GM18502 (cell line): ENCODE measurements around the gene RNF150.
"Not testable (repeated sequence)": the region's sequence is repeated elsewhere in the genome, so short reads cannot be mapped to it uniquely, and the experiment has no call there.

Experiments used
- ATAC-seq: cut with Tn5 transposase; IDR thresholded peaks from one replicate; pipeline ENCODE4 v1.9.1; 2021; ENCODE audit warnings: mild to moderate bottlenecking; ENCODE audit not compliant: unreplicated experiment, poor library complexity

The RNF150 gene

DNA sequence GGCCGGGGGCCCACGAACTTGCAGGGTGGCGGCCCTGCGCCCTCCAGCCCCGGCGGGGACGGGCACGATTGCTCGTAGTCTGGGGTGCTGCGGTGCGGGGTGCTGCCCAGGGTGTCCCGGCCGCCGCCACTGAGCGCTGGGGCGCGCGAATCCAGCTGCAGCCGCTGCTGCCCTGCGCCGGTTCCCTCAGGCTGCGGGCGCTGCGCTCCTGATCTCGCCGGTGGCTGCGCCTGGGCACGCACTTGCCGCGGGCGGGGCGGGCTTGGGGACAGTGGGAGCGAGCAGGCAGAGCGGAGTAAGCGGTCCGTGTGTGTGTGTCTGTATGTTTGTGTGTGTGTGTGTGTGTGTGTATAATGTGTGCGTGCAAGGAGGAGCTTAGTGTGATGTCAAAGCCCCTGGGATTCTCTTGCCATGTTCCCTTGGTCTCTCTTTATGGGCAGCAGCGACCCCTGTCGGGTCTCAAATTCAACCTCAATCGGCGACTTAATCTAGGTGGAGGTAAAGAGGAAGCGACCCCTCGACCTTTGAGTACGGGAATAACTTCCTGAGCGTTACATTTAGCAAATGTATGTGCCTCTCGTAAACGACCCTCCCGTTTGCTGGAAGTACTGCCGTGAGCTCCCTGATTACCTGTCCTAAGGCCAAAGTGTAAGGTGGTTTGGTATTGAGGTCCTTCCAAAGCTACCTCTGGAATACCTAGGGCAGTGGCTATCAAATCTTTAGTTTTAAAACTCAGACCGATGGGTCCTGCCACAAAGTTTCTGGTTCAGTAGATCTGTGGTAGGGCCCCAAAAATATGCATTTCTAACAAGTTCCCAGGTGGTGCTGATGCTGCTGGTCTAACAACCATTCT lies at the start of gene RNF150:
Gene RNF150, minus strand, starts transcription at position 324 of the 853 bp plus-strand sequence.
- ATAC-seq: peak; percentile 75

DNA sequence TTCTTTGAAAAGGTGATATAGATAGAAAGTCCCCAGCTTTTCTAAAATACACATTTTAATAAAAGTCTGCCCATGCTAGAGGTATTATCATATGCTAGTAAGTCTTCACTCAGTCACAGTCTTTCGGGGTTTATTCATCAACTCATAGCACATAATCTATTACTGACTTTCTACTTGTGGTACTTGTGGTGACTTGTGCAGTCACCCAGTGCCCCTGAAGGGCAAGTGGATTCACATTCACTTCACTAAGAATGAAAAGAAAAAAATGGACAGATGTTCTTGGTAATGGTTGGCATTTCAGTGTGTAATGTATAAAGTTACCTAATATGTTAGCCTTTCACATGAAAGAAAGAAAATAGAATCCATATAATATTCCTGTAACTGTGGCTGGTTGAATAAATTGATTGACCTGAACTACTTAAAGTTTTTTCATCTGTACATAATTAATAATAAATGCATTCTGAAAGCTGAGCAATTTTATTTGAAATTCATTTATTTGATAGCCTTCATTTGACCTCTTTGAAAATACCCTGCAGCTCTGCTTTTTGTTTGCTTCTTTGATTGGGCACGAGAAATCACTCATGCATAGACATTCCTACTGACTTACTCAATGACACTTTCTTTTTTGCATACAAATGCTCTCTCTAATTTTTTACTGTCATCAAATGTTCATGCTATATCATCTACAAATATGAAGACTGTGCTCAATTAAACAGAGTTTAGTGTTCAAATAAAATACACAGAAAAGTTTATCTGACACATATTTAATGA lies 47.9 kb upstream of the RNF150 start:
- ATAC-seq: no peak

DNA sequence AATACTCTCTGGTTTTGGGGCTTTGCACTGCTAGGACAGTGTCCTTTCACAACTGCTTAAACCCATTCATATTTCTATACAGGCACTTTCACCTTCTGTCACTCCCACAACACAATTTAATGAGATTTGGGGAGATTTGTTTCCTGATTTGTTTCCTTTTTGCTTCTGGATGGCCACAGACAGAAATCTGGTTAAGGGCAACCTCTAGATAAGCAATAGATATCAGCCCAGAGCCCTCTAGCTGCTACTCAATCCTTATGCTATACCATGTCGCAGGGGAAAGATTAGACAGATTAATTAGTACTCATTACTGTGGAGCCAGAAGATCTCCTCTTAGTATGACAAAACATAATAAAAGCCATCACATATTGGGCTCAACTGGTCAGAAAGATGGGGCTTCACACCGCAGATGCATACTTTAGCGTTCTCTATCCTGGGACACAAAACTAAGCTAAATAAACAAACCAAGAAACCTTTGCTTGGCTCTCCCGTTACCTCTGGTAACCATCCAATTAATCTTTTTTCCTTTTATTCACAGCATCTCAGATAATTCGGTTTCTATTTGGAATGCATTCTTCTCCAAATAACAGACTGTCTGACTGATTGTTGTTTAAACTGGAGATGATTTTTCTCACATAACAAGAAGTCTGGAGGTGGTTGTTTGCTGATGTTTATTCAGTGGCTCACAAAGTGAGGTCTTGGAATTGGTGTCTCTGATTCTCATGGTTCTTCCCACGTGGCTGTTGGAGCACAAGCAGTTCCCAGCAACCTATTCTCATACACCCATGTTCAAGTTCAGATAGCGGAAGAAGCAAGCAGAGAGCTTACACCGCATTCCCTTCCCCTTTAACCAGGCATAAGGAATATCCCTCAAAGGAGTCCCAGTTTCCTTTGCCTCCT lies 46.5 kb upstream of the RNF150 start:
- no peak for ATAC-seq

DNA sequence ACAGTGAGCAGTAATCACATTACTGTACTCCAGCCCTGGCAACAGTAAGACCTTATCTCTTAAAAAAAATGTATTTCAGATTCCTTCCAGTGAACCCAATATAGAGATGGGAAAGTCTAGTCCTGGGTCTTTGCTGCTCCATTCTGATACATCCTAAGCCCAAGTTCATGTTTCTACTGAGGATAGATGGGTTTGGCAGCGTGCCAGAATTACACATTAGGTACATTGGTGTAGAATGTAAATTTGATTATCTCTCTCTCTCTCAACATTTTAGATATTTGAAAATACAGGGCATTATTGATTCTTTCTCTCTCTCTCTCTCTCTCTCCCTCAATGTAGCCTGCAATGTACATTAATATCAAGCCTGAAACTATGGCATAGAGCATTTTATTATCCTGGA lies 43.9 kb upstream of the RNF150 start:
- no peak for ATAC-seq

DNA sequence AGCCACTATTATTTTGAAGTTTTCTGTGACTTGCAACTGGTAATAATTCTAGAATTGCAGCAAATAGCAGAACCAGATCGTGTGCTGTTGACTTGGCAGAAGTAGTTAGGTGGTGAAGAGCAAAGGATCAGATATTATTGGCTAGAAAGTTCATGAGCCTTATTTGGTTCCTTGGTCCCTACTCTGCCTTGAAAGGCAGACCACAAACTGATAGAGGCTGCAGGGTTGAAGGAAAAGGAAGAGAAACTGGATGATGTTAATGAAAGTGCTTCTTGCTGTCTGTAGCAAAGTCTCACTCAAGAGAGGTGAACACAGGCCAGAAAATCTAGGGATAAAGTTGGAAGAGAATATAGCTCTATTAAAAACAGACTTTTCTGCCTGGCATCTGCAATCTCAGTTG lies 41.2 kb upstream of the RNF150 start:
- ATAC-seq: no peak

DNA sequence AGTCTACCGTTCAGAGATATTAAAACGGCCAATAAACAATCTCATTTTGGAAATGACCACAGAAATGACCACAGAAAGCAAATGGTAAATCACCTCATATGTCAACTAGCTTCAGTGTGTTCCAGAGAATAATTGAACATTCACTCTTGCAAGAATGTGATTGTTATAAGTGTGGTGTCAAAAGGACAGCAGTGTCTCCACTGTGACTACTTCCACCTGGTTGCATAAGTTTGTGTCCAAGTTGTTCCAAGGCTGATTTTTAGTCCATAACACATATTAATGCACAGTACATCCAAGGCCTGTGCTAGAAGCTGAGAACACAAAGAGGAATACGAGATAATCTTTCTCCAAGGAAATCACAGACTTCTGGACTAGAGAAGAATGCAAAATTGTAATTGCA lies 37.4 kb upstream of the RNF150 start:
- no peak for ATAC-seq

DNA sequence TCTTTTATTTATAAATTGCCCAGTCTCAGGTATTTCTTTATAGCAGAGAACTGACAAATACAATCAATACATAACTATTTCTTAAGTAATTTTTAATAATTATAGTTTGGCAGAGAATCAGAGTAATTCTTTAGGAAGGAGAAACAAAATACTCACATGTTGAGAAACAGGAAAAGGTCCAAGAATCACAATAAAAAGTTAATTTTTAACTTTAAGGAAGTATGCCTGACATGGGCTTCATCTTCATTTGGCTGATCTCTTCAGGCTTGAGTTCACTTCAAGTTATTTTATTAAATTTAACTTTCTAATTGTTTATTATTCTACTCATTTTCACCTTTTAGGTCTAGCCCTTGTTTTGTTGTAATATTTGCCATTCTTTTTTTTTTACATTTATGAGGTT lies 36.1 kb upstream of the RNF150 start:
- no peak for ATAC-seq

DNA sequence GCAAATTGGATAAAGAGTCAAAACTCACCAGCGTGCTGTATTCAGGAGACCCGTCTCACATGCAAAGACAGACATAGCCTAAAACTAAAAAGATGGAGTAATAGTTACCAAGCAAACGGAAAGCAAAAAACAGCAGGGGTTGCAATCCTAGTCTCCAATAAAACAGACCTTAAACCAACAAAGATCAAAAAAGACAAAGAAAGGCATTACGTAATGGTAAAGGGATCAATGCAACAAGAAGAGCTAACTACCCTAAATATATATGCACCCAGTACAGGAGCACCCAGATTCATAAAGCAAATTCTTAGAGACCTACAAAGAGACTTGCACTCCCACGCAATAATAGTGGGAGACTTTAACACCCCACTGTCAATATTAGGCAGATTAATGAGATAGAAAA lies 31.7 kb upstream of the RNF150 start:
- ATAC-seq: not testable (repeated sequence)

DNA sequence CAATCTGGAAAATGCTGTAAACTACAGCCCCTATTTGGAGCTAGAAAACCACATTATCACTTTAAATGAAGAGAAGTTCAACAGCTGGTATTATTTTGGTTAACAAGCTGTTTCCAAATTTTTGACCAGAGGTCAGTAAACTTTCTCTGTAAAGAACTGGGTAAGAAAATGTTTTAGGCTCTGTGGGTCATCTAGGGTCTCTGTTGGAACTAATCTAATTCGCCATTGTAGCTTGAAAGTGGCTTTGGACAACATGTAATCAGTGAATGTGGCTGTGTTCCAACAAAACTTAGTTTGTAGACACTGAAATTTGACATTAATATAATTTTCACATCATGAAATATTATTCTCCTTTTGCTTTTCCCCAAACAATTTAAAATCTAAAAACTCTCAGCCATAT lies 25.8 kb upstream of the RNF150 start:
- ATAC-seq: no peak

DNA sequence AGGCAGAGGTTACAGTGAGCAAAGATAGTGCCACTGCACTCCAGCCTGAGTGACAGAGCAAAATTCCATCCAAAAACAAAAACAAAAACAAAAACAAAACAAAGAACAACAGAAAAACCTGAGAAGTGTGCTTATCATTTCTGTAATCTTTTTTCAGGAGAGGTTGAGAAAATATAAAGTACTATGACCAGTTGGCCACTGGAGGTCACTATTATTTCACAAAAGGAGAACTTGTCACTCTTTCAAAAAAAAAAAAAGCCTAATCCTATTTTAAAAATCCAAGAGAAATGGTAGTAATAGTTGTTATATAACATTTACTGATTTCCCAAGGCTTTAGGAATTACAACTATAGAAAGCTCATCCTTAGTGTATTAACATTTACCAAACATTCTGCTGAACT lies 24.9 kb upstream of the RNF150 start:
- no peak for ATAC-seq

DNA sequence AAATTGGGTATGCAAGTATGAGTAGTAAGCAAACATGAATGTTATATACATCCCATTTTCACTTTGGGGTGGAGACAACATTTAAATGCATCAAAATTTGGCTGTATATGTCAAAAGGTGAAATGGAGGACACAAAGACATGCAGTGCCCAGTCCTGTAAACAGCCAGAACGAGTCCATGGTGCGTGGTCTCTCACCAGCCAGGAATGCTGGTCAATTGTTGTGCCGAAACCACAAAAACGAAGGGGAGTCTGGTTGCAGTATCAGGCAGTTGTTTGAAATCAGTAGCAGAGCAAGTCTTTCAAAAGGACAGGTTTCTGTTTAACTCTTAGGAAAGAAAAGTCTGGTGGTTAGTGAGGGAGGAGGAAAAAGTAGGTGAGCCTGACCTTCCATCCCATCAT lies 22.3 kb upstream of the RNF150 start:
- ATAC-seq: no peak

DNA sequence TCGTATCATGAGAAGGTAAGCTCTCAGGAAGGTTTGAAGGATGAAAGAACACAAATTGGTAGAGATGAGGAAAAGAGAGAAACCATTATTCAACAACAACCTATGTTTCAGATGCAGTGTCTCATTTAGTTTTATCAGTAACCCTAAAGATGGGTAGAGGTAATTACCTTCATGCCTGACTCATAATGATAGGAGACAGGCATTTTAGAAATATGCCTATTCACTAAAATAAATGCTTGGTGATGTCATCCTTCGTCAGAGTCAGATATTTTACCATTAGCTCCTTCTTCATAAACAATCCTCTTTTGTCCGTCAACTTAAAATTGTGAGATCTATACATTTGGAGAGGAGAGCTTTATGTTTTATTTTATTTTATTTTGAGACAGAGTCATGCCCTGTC lies 21.5 kb upstream of the RNF150 start:
- ATAC-seq: no peak

DNA sequence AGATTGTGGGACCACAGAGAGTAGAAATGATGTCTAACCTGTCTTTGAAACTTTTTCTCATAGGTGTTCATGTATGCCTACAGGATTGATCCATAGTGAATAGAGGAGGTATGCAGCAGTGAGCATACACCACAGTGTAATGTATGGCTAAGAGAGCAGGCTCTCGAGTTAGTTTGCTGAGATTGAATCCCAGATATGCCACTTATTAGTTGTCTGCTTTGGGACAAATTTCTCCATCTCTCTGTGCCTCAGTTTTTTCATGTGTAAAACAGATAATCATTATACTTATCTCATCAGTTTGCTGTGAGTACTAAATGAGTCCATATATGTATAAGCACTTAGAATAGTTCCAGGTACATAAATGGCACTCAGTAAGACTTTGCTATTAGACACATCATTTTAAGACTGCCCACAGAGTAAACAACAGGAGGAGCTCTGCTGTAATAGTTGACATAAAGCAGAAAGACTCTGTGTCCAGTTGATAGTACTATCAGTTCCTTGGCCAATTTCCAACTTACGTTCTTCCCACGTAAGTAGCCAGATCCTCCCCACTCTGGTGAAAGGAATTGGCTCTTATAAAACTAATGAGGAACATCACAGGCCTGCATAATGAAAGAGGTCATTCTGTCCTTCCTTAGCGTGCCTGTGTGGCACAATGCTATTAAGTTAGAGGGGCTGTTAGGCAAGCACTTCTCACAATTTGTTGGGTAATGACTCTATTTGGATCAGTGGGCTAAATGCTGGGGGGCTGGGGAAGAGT lies 20.7 kb upstream of the RNF150 start:
- no peak for ATAC-seq

DNA sequence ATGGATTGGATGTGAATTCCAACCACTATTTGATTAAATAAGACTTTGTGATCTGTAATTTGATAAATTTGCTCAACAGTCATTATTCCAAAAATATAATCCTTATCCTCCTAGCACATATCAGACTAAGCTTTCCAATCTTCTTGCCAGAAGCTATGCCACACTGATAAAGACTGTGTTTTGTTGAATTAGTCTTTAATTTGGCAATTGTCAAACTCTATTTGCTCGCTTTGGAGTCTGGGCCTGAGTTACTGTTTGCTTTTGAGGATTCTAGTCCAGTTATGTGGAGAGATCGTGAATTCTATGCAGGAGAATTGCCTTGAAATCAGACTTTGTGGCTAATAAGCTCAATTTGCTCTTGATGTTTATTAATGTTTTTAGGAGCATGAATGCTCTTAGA lies 10.9 kb upstream of the RNF150 start:
- ATAC-seq: no peak

DNA sequence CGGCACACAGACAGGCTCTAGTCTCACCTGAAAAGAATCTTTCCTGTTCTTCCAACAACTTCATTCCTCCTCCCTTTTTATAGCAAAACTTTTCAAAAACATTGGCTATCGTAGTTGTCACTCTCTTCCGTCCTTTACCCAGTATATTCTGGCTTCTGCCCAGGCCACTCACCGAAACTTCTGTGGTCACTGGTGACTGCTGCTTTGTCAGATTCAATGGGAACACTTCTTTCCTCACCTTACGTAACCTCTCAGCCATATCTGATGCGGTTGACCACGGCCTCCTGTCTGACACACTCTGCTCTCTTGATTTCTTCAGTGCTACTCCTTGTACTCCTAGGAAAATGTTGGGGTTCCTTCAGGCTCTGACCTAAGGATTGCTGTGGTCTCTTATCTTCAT lies 9.2 kb upstream of the RNF150 start:
- ATAC-seq: peak; percentile 67

DNA sequence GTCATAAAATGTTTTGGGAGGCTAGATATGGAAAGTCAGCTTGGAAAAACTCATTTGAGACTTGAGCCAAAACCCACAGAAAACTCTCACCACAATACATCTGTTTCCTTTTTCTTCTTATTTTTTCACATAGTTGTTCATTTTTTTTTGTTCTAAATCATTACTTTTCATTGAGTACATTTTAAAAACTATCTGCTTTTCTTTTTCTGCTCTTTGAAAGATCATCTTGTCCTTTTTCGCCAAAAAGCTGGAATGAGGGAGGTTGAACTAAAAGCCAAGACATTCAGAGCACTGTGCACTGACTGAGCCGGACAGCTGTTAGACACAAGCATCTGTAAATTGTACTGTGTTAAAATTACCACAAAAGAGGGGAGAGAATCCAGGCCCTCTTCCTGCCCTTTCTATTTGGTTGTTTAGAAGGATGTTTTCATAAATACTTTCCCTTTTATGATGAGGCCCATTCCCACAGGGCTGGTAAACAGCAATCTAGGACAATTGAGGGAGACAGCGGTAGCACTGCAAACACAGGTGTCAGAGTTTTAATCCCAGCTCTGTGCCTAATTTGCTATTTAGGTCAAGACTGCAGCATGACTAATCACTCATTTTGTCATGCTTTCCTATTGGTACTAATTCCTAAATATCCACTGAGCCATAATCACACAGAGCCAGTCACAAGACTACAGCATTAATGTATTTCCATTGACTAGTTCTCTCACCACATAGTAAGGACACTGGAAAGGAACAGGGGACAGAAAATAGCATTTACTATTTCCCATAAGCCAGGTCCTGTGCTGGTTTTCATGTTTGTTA lies 7.3 kb upstream of the RNF150 start:
- no peak for ATAC-seq

DNA sequence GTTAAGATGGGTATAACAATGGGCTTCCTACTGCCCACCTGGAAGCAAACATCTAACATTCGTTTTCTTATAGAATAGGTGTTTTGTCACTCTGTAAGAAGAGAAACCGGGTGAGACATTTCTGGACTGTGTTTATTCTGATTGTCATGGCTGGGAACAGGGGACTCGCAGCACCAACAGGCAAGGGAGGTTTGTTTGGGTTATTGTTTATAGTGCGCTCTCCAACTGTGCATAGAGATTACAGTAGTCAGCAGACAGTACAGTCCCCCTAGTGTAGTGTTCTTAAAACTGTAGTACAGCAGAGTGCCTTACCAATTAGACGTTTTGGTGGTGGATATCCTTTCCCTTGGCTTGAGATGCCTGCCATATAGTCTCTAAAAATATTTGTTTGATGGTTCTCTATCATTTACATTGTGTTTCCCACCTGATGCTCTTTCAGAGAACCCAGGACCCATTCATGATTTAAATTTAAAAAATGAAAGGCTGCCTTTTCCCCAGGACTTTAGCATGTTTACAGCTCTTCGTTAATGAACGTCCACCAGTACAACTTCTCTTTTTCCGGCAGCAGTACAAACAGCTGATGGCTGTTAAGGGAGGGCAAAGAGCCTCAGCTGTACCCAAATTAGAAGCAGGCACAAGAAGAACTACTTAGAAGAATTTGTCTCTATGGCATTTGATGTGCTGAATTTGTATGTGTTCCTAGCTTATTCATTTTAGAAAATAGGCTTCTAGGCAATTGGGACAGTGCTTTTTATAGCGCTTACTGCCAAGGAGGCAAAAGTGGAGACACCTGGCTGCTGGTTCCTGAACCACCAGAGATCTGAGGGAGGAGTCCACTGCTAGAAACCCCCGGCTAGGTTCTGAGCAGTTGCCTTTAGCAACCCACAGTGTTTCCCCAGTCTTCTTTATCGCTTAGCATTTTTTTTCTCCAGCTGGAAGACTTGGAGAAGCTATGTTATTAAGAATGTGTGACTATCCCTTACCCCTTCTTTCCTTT lies 1.0 kb upstream of the RNF150 start:
- ATAC-seq: no peak

DNA sequence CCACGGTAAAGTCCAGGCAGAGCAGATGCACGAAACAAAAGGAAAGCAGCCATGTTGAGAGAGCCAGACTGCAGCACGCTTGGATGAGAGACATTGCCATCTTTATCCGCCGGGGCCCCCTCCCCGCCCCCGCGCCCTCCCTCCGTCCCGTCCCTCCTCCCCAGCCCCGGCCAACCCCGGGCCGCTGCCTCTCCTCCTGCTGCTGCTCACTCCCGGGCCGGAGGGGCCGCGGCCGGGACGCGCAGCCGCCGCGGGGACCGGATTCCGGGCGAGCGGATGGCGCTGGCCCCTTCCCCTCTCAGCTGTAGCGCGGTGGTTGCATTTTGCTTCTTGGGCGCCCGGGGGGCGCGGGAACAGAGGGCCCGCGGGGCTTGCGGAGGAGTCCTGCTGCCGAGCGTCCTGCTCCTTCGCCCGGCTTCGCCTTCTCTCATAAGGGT lies 542 bp downstream of the RNF150 start:
- peak; percentile 24 for ATAC-seq
